Cardiac muscle cell (in vitro differentiated cells and primary cell): ENCODE data around the gene ACE2. TPM values are rescaled to one million over a fixed set of nuclear protein-coding genes. Genes with fewer than 3 reads are reported as not detected.

Source experiments
- DNase-seq, 2 donors: peaks; one replicate each; pipeline versions ENCODE4 v3.0.0 to v3.0.0-alpha.2; 2010 to 2017; ENCODE audit warnings: low read depth in 1 of 2, low spot score in 1 of 2
- H3K27ac ChIP-seq: fragments of 200-600 bp; sonication (generic); 2 replicates; pipeline ENCODE4 v1.5.1; 2016
- H3K27me3 ChIP-seq: fragments of 200-600 bp; sonication (generic); 2 replicates; pipeline ENCODE4 v1.6.0; 2016; ENCODE audit warnings: control low read depth
- H3K36me3 ChIP-seq: fragments of 200-600 bp; sonication (generic); 2 replicates; pipeline ENCODE4 v1.5.1; 2016; ENCODE audit warnings: control low read depth
- H3K4me1 ChIP-seq: fragments of 200-600 bp; sonication (generic); 2 replicates; pipeline ENCODE4 v1.8.1; 2017; ENCODE audit warnings: low read depth, mild to moderate bottlenecking, mixed run types
- H3K4me3 ChIP-seq: fragments of 200-600 bp; sonication (generic); 2 replicates; pipeline ENCODE4 v1.5.1; 2016; ENCODE audit warnings: mild to moderate bottlenecking
- H3K9me3 ChIP-seq: fragments of 200-600 bp; sonication (generic); 2 replicates; pipeline ENCODE4 v1.5.1; 2017; ENCODE audit warnings: low read depth, mild to moderate bottlenecking, control low read depth
- CTCF ChIP-seq: IDR thresholded peaks from 2 replicates; pipeline ENCODE4 v1.5.1; 2012; ENCODE audit warnings: low read depth, mild to moderate bottlenecking, low read length
- polyA plus RNA-seq: library from polyadenylated mRNA; unstranded; fragments of >200 nt; fragmentation: Nextera tagmentation; extraction: Ambion mirVana; gene quantifications from 2 replicates; pipeline ENCODE4 v1.2.1, GENCODE V29; 2016
- total RNA-seq: library from RNA; depleted of rRNA; stranded (reverse); fragments of >200 nt; gene quantifications from 2 replicates; pipeline ENCODE4 v1.2.3, GENCODE V29; 2016

ACE2 gene
- total and polyA plus RNA-seq, 2 experiments from 2014 or later, result 0.74 to 1.6 TPM

GRCh38 chrX:15600049-15600448, 711 bp downstream of the ACE2 start:
- Histone ChIP-seq H3K36me3 (no peaks in the 10 kb centered on the region), H3K4me3 (no peak overlapping the region), H3K9me3 (no peaks in the 10 kb centered on the region), H3K27ac (no peak overlapping the region), H3K27me3 (no peaks in the 10 kb centered on the region), H3K4me1 (peaks cover 17% of the 10 kb centered on the region)
- no peak for TF ChIP-seq CTCF
- no peak for DNase-seq

GRCh38 chrX:15599461-15599860, 1.3 kb downstream of the ACE2 start:
- no peaks in the 10 kb centered on the region for H3K36me3 ChIP-seq
- TF ChIP-seq CTCF, result no peak
- no peak for DNase-seq
- H3K4me3 ChIP-seq, result no peak overlapping the region
- no peak overlapping the region for H3K27ac ChIP-seq
- no peaks in the 10 kb centered on the region for H3K9me3 ChIP-seq
- H3K27me3 ChIP-seq, result no peaks in the 10 kb centered on the region
- H3K4me1 ChIP-seq, result peaks cover 17% of the 10 kb centered on the region

- no peaks in the 10 kb centered on the region for H3K9me3 ChIP-seq
- H3K4me1 ChIP-seq, result peaks cover 17% of the 10 kb centered on the region
- no peaks in the 10 kb centered on the region for H3K27me3 ChIP-seq
- TF ChIP-seq CTCF, result no peak
- no peaks in the 10 kb centered on the region for H3K36me3 ChIP-seq
- H3K27ac ChIP-seq, result peak overlapping the region; percentile 94
- H3K4me3 ChIP-seq, result no peak overlapping the region
- DNase-seq, result peak in 1 of 2 donors; percentile 70
Measured at GRCh38 chrX:15598026-15598425, 2.7 kb downstream of the ACE2 start.

GRCh38 chrX:15594371-15594770, 6.4 kb downstream of the ACE2 start:
- Histone ChIP-seq H3K27ac (no peak overlapping the region), H3K9me3 (no peaks in the 10 kb centered on the region), H3K27me3 (no peaks in the 10 kb centered on the region), H3K36me3 (no peaks in the 10 kb centered on the region), H3K4me3 (no peak overlapping the region), H3K4me1 (peaks cover 17% of the 10 kb centered on the region)
- DNase-seq, result peak in 1 of 2 donors; percentile 21
- no peak for TF ChIP-seq CTCF

GRCh38 chrX:15579778-15580747, 20.7 kb downstream of the ACE2 start:
- Histone ChIP-seq H3K4me3 (no peak overlapping the region), H3K36me3 (no peaks in the 10 kb centered on the region), H3K27me3 (no peaks in the 10 kb centered on the region), H3K9me3 (no peaks in the 10 kb centered on the region), H3K27ac (peak overlapping the region; percentile 2), H3K4me1 (no peaks in the 10 kb centered on the region)
- no peak for TF ChIP-seq CTCF
- DNase-seq, result peak in 1 of 2 donors; percentile 87
